Omental fat pad (tissue), 4 donors: ENCODE measurements around the gene CLDN6. TPM values are rescaled to one million over a fixed set of nuclear protein-coding genes. Genes with fewer than 3 reads are reported as not detected.

Experiments
- ATAC-seq: fragments of 150-250 bp; one replicate; pipeline ENCODE4 v1.9.1; 2016; ENCODE audit warnings: mild to moderate bottlenecking, moderate library complexity; ENCODE audit not compliant: low FRiP score
- DNase-seq: peaks from one replicate; pipeline ENCODE4 v3.0.0-alpha.2; 2019; ENCODE audit warnings: low spot score
- small RNA-seq: library from RNA; depleted of rRNA; stranded (forward); fragments of <200 nt; gene quantifications from one replicate; pipeline ENCODE3, GENCODE V24; 2016
- total RNA-seq, 4 donors: library from RNA; depleted of rRNA; stranded (reverse); fragments of >200 nt; gene quantifications; one replicate each; pipeline ENCODE4 v1.1.0, GENCODE V29; 2016
- TF ChIP-seq, protein P1 (sequence below), 3 donors: fragments of 450-650 bp; IDR thresholded peaks; one replicate each; pipeline ENCODE4 v1.5.1; 2016 to 2017; ENCODE audit warnings: antibody characterized with exemption in 3 of 3, mild to moderate bottlenecking in 3 of 3, moderate library complexity in 2 of 3

Gene CLDN6
- total RNA-seq, 4 donors from 2014 or later, result not detected

- DNase-seq (peak; percentile 64), ATAC-seq (peak; percentile 87)
- TF ChIP-seq, protein P1, sequence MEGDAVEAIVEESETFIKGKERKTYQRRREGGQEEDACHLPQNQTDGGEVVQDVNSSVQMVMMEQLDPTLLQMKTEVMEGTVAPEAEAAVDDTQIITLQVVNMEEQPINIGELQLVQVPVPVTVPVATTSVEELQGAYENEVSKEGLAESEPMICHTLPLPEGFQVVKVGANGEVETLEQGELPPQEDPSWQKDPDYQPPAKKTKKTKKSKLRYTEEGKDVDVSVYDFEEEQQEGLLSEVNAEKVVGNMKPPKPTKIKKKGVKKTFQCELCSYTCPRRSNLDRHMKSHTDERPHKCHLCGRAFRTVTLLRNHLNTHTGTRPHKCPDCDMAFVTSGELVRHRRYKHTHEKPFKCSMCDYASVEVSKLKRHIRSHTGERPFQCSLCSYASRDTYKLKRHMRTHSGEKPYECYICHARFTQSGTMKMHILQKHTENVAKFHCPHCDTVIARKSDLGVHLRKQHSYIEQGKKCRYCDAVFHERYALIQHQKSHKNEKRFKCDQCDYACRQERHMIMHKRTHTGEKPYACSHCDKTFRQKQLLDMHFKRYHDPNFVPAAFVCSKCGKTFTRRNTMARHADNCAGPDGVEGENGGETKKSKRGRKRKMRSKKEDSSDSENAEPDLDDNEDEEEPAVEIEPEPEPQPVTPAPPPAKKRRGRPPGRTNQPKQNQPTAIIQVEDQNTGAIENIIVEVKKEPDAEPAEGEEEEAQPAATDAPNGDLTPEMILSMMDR (IDR thresholded peaks at IDR 0.05), result no peak
Measured at GRCh38 chr16:2968738-2969544, 49.0 kb downstream of the CLDN6 start, which contains the start of gene PAQR4. Gene PAQR4 (plus strand): TSS chr16:2969348. CDS start chr16:2969675, 327 bp downstream.

DNA sequence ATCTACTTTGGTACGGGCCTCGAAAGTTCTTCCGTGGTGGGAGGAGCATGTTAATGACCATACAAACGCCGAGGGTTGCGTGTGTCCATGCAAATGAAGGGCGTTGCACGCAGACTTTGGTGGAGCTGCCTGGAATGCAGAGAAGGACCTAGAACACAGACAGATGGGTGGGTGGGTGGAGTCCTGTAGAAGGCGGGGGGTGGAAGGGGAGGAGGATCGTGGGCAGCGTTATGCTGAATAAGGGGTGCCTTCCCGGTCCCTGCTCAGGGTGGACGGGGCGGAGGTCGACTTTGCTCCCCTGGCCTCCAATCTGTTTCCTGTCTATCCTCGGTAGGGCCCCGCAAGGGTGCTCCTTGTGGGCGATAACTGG, 49.6 kb downstream of the CLDN6 start:
- DNase-seq, result no peak
- TF ChIP-seq, protein P1 (IDR thresholded peaks at IDR 0.05), result no peak

DNA sequence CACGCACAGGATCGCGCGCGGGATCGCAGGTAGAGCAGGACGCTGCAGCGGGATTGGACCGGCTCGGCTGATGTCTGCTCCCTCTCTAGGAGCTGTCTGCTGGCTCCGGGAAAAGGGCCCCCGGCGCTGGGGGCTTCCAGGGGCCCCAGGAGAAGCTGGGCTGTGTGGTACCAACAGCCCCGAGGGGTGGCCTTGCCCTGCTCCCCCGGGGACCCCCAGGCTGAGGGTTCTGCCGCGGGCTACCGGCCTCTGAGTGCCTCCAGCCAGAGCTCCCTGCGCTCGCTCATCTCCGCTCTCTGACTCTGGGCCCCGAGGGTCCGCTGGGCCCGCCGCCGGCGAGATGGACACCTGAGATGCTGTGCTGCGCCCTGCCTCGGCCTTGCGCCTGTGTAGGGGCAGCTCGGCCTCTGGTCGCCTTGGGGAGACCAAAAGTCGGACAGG, 50.2 kb downstream of the CLDN6 start:
- DNase-seq (no peak), ATAC-seq (no peak)
- TF ChIP-seq, protein P1 (IDR thresholded peaks at IDR 0.05), result no peak

More for the DNA sequence above, 49.6 kb downstream of the CLDN6 start:
- no peak for ATAC-seq

- no peak for DNase-seq
- TF ChIP-seq, protein P1 (IDR thresholded peaks at IDR 0.05), result no peak
- ATAC-seq, result no peak
Measured at GRCh38 chr16:2967211-2967631, 50.8 kb downstream of the CLDN6 start.

DNA sequence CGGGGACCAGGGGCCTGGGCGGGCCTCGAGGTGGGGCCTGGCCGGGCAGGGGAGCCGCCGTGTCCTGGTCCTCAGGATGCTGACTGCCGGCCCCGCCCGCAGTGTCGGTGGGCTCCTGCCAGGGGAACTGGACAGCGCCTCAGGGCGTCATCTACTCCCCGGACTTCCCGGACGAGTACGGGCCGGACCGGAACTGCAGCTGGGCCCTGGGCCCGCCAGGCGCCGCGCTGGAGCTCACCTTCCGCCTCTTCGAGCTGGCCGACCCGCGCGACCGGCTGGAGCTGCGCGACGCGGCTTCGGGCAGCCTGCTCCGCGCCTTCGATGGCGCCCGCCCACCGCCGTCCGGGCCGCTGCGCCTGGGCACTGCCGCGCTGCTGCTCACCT, 51.2 kb downstream of the CLDN6 start:
- DNase-seq (no peak), ATAC-seq (no peak)
- TF ChIP-seq, protein P1 (IDR thresholded peaks at IDR 0.05), result no peak

DNA sequence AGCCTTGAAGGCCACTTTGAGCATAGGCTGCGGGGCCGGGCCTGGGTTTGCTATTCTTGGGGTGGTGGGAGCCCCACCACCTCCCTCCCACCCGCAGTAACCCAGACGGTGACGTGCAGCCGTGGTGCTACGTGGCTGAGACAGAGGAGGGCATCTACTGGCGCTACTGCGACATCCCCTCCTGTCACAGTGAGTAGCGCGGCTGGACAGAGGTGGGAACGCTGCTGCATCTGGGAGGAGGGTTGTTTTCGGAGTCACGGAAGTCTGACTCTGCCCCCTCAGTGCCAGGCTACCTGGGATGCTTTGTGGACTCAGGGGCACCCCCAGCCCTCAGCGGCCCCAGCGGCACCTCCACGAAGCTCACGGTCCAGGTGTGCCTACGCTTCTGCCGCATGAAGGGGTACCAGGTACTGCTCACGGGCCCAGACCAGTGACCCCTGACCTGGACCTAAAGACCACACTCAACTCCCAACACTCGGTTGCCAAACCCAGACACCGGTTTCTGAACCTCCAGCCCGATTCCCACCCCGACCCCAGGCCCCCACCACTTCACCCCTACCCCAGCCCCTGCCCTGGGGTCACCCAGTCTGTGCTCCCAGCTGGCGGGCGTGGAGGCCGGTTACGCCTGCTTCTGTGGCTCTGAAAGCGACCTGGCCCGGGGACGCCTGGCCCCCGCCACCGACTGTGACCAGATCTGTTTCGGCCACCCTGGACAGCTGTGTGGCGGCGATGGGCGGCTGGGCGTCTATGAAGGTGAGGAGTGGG, 51.8 kb downstream of the CLDN6 start:
- TF ChIP-seq, protein P1 (IDR thresholded peaks at IDR 0.05), result no peak
- no peak for ATAC-seq

More for the DNA sequence above, 51.8 kb downstream of the CLDN6 start:
- DNase-seq, result no peak

Small RNA genes lying within 50 kb of the gene (small RNA-seq; reads per million reads assigned to genes)
- 0.39 reads per million for gene LINC00514

Other genes with a start within 250 kb of the CLDN6 start
- gene ELOB, start 240.9 kb downstream of the CLDN6 start, total RNA-seq, result 100 to 1,000 TPM; 181 to 341 (median 323) TPM
- not detected for gene PRSS33, start 230.6 kb downstream of the CLDN6 start, total RNA-seq
- gene PRSS41, start 219.7 kb downstream of the CLDN6 start, total RNA-seq, result not detected
- 1 to 10 TPM in 1 of 4 donors, under 1 TPM in 1, not detected in 2; 0.65 to 1.0 TPM for gene PRSS21, start 200.9 kb downstream of the CLDN6 start, total RNA-seq
- gene ZG16B, start 187.9 kb downstream of the CLDN6 start, total RNA-seq, result 1 to 10 TPM in 1 of 4 donors, not detected in 3; 1.0 TPM
- gene PRSS22, start 160.0 kb downstream of the CLDN6 start, total RNA-seq, result not detected
- gene FLYWCH2, start 135.0 kb downstream of the CLDN6 start, total RNA-seq, result 10 to 100 TPM; 22.1 to 78.7 (median 37.3) TPM
- gene FLYWCH1, start 106.3 kb downstream of the CLDN6 start, total RNA-seq, result 10 to 100 TPM; 14.8 to 45.6 (median 26.6) TPM
- gene KREMEN2, start 53.9 kb downstream of the CLDN6 start, total RNA-seq, result not detected
- 1 to 10 TPM; 1.9 to 6.8 (median 3.5) TPM for gene PAQR4, start 48.8 kb downstream of the CLDN6 start, total RNA-seq
- gene PKMYT1, start 37.7 kb downstream of the CLDN6 start, total RNA-seq, result 1 to 10 TPM in 1 of 4 donors, under 1 TPM in 2, not detected in 1; 0.25 to 1.7 (median 0.79) TPM
- gene CLDN9, start 5.3 kb downstream of the CLDN6 start, total RNA-seq, result under 1 TPM in 2 of 4 donors, not detected in 2; 0.24 to 0.63 TPM
- 100 to 1,000 TPM in 2 of 4 donors, 10 to 100 TPM in 1, 1 to 10 TPM in 1; 9.0 to 465 (median 94.3) TPM for gene TNFRSF12A, start 2.2 kb upstream of the CLDN6 start, total RNA-seq
- gene HCFC1R1, start 5.8 kb upstream of the CLDN6 start, total RNA-seq, result 10 to 100 TPM in 3 of 4 donors, 1 to 10 TPM in 1; 8.5 to 20.6 (median 13.1) TPM
- 10 to 100 TPM; 15.7 to 33.9 (median 26.7) TPM for gene THOC6, start 5.9 kb upstream of the CLDN6 start, total RNA-seq
- under 1 TPM in 1 of 4 donors, not detected in 3; 0.47 TPM for gene BICDL2, start 18.8 kb upstream of the CLDN6 start, total RNA-seq
- 10 to 100 TPM in 1 of 4 donors, 1 to 10 TPM in 3; 1.2 to 38.8 (median 2.2) TPM for gene MMP25, start 28.4 kb upstream of the CLDN6 start, total RNA-seq
- 10 to 100 TPM; 16.5 to 73.0 (median 25.6) TPM for gene IL32, start 47.5 kb upstream of the CLDN6 start, total RNA-seq
- under 1 TPM in 1 of 4 donors, not detected in 3; 0.28 TPM for gene ZSCAN10, start 81.1 kb upstream of the CLDN6 start, total RNA-seq
- gene ZNF205, start 94.4 kb upstream of the CLDN6 start, total RNA-seq, result 10 to 100 TPM in 2 of 4 donors, 1 to 10 TPM in 2; 7.1 to 16.1 (median 9.7) TPM
- gene ZNF213, start 116.8 kb upstream of the CLDN6 start, total RNA-seq, result 1 to 10 TPM; 1.8 to 4.1 (median 3.6) TPM
- not detected for gene OR1F1, start 170.0 kb upstream of the CLDN6 start, total RNA-seq
- 10 to 100 TPM in 2 of 4 donors, 1 to 10 TPM in 2; 4.3 to 12.6 (median 8.7) TPM for gene ZNF200, start 217.0 kb upstream of the CLDN6 start, total RNA-seq
- gene MEFV, start 238.4 kb upstream of the CLDN6 start, total RNA-seq, result 10 to 100 TPM in 1 of 4 donors, 1 to 10 TPM in 3; 2.7 to 25.4 (median 4.2) TPM